ENCODE results near the gene SEMA3D. TPM values are rescaled to one million over a fixed set of nuclear protein-coding genes. Genes with fewer than 3 reads are reported as not detected.

The SEMA3D gene
- total RNA-seq, 2 experiments from 2014 or later = not detected

GRCh38 chr7:85130702-85131101 is 56.2 kb downstream of the SEMA3D start:
- no peaks in the 10 kb centered on the region for H3K4me1 Mint-ChIP-seq
- H3K36me3 Mint-ChIP-seq = no peaks in the 10 kb centered on the region
- H3K27me3 Mint-ChIP-seq = no peaks in the 10 kb centered on the region
- DNase-seq = no peak
- H3K27ac Mint-ChIP-seq = no peak overlapping the region
- H3K4me3 Mint-ChIP-seq = no peak overlapping the region
- ATAC-seq (ENCODE audit: low read depth) = no peak
- no peaks in the 10 kb centered on the region for H3K9me3 Mint-ChIP-seq
- POLR2A ChIA-PET = no interaction called here

- Mint-ChIP-seq H3K4me1 (no peaks in the 10 kb centered on the region), H3K27me3 (no peaks in the 10 kb centered on the region), H3K27ac (no peak overlapping the region), H3K9me3 (no peaks in the 10 kb centered on the region), H3K4me3 (no peak overlapping the region), H3K36me3 (no peaks in the 10 kb centered on the region)
- no peak for ATAC-seq (ENCODE audit: low read depth)
- DNase-seq = no peak
- POLR2A ChIA-PET = no interaction called here
These were observed 60.5 kb downstream of the SEMA3D start for GRCh38 chr7:85126383-85126782.

- Mint-ChIP-seq H3K27ac (no peak overlapping the region), H3K4me3 (no peak overlapping the region), H3K36me3 (no peaks in the 10 kb centered on the region), H3K27me3 (no peaks in the 10 kb centered on the region), H3K4me1 (no peaks in the 10 kb centered on the region), H3K9me3 (no peaks in the 10 kb centered on the region)
- ATAC-seq (ENCODE audit: low read depth) = no peak
- no peak for DNase-seq
- POLR2A ChIA-PET = no interaction called here
These were observed 61.2 kb downstream of the SEMA3D start for GRCh38 chr7:85125651-85126131.

- Mint-ChIP-seq H3K4me1 (no peaks in the 10 kb centered on the region), H3K27ac (no peak overlapping the region), H3K9me3 (no peaks in the 10 kb centered on the region), H3K4me3 (no peak overlapping the region), H3K27me3 (no peaks in the 10 kb centered on the region), H3K36me3 (no peaks in the 10 kb centered on the region)
- DNase-seq = no peak
- no peak for ATAC-seq (ENCODE audit: low read depth)
- POLR2A ChIA-PET = no interaction called here
These were observed 61.7 kb downstream of the SEMA3D start for GRCh38 chr7:85125176-85125575.

- ATAC-seq (ENCODE audit: low read depth) (no peak), DNase-seq (no peak)
- no peaks in the 10 kb centered on the region for H3K27me3 Mint-ChIP-seq
- H3K36me3 Mint-ChIP-seq = no peaks in the 10 kb centered on the region
- no peaks in the 10 kb centered on the region for H3K9me3 Mint-ChIP-seq
- no peak overlapping the region for H3K27ac Mint-ChIP-seq
- no peak overlapping the region for H3K4me3 Mint-ChIP-seq
- no peaks in the 10 kb centered on the region for H3K4me1 Mint-ChIP-seq
- POLR2A ChIA-PET = no interaction called here
These were observed 66.9 kb downstream of the SEMA3D start for GRCh38 chr7:85119934-85120333.

- no peak for DNase-seq
- POLR2A ChIA-PET = no interaction called here
- Mint-ChIP-seq H3K4me1 (no peaks in the 10 kb centered on the region), H3K36me3 (no peaks in the 10 kb centered on the region), H3K4me3 (no peak overlapping the region), H3K9me3 (no peaks in the 10 kb centered on the region), H3K27me3 (no peaks in the 10 kb centered on the region), H3K27ac (no peak overlapping the region)
- no peak for ATAC-seq (ENCODE audit: low read depth)
These were observed 71.0 kb downstream of the SEMA3D start for GRCh38 chr7:85115862-85116261.

GRCh38 chr7:85115006-85115405 is 71.8 kb downstream of the SEMA3D start:
- H3K4me3 Mint-ChIP-seq = no peak overlapping the region
- DNase-seq = no peak
- no peaks in the 10 kb centered on the region for H3K27me3 Mint-ChIP-seq
- no peaks in the 10 kb centered on the region for H3K36me3 Mint-ChIP-seq
- POLR2A ChIA-PET = no interaction called here
- H3K9me3 Mint-ChIP-seq = no peaks in the 10 kb centered on the region
- no peaks in the 10 kb centered on the region for H3K4me1 Mint-ChIP-seq
- no peak overlapping the region for H3K27ac Mint-ChIP-seq
- ATAC-seq (ENCODE audit: low read depth) = no peak

- H3K36me3 Mint-ChIP-seq = no peaks in the 10 kb centered on the region
- H3K27ac Mint-ChIP-seq = no peak overlapping the region
- no peak overlapping the region for H3K4me3 Mint-ChIP-seq
- POLR2A ChIA-PET = no interaction called here
- DNase-seq (no peak), ATAC-seq (ENCODE audit: low read depth) (no peak)
- H3K27me3 Mint-ChIP-seq = no peaks in the 10 kb centered on the region
- H3K9me3 Mint-ChIP-seq = no peaks in the 10 kb centered on the region
- no peaks in the 10 kb centered on the region for H3K4me1 Mint-ChIP-seq
These were observed 72.5 kb downstream of the SEMA3D start for GRCh38 chr7:85114342-85114741.

GRCh38 chr7:85111761-85112160 is 75.1 kb downstream of the SEMA3D start:
- no peaks in the 10 kb centered on the region for H3K36me3 Mint-ChIP-seq
- ATAC-seq (ENCODE audit: low read depth) = no peak
- H3K4me1 Mint-ChIP-seq = no peaks in the 10 kb centered on the region
- no peaks in the 10 kb centered on the region for H3K9me3 Mint-ChIP-seq
- no peaks in the 10 kb centered on the region for H3K27me3 Mint-ChIP-seq
- no peak overlapping the region for H3K27ac Mint-ChIP-seq
- POLR2A ChIA-PET = no interaction called here
- no peak for DNase-seq
- no peak overlapping the region for H3K4me3 Mint-ChIP-seq

GRCh38 chr7:85106719-85107118 is 80.1 kb downstream of the SEMA3D start:
- no peak for DNase-seq
- no peaks in the 10 kb centered on the region for H3K9me3 Mint-ChIP-seq
- no peaks in the 10 kb centered on the region for H3K4me1 Mint-ChIP-seq
- H3K4me3 Mint-ChIP-seq = no peak overlapping the region
- POLR2A ChIA-PET = no interaction called here
- no peak for ATAC-seq (ENCODE audit: low read depth)
- H3K27ac Mint-ChIP-seq = no peak overlapping the region
- no peaks in the 10 kb centered on the region for H3K27me3 Mint-ChIP-seq
- H3K36me3 Mint-ChIP-seq = no peaks in the 10 kb centered on the region

GRCh38 chr7:85104432-85105205 is 82.2 kb downstream of the SEMA3D start:
- no peaks in the 10 kb centered on the region for H3K9me3 Mint-ChIP-seq
- no peak overlapping the region for H3K4me3 Mint-ChIP-seq
- no peak for ATAC-seq (ENCODE audit: low read depth)
- no peaks in the 10 kb centered on the region for H3K36me3 Mint-ChIP-seq
- H3K27ac Mint-ChIP-seq = no peak overlapping the region
- no peaks in the 10 kb centered on the region for H3K27me3 Mint-ChIP-seq
- no peak for DNase-seq
- H3K4me1 Mint-ChIP-seq = no peaks in the 10 kb centered on the region
- POLR2A ChIA-PET = no interaction called here

- no peaks in the 10 kb centered on the region for H3K4me1 Mint-ChIP-seq
- H3K36me3 Mint-ChIP-seq = no peaks in the 10 kb centered on the region
- H3K27ac Mint-ChIP-seq = no peak overlapping the region
- POLR2A ChIA-PET = no interaction called here
- no peak for ATAC-seq (ENCODE audit: low read depth)
- H3K9me3 Mint-ChIP-seq = no peaks in the 10 kb centered on the region
- H3K27me3 Mint-ChIP-seq = no peaks in the 10 kb centered on the region
- H3K4me3 Mint-ChIP-seq = no peak overlapping the region
- DNase-seq = no peak
These were observed 82.9 kb downstream of the SEMA3D start for GRCh38 chr7:85103962-85104361.

- Mint-ChIP-seq H3K27me3 (no peaks in the 10 kb centered on the region), H3K27ac (no peak overlapping the region), H3K36me3 (no peaks in the 10 kb centered on the region), H3K4me3 (no peak overlapping the region), H3K9me3 (no peaks in the 10 kb centered on the region), H3K4me1 (no peaks in the 10 kb centered on the region)
- DNase-seq (no peak), ATAC-seq (ENCODE audit: low read depth) (no peak)
- POLR2A ChIA-PET = no interaction called here
These were observed 83.5 kb downstream of the SEMA3D start for GRCh38 chr7:85103357-85103756.

GRCh38 chr7:85102813-85103350 is 84.0 kb downstream of the SEMA3D start:
- H3K27ac Mint-ChIP-seq = no peak overlapping the region
- no peaks in the 10 kb centered on the region for H3K9me3 Mint-ChIP-seq
- no peaks in the 10 kb centered on the region for H3K27me3 Mint-ChIP-seq
- POLR2A ChIA-PET = no interaction called here
- H3K36me3 Mint-ChIP-seq = no peaks in the 10 kb centered on the region
- no peaks in the 10 kb centered on the region for H3K4me1 Mint-ChIP-seq
- DNase-seq = no peak
- no peak for ATAC-seq (ENCODE audit: low read depth)
- no peak overlapping the region for H3K4me3 Mint-ChIP-seq

Data from activated naive CD8-positive, alpha-beta T cell treated with anti-CD3 and anti-CD28 coated beads, Interleukin-2, amount 10 ng/mL, durations not matched to agents 7 days and 5 days (primary cell).